Measurements from ENCODE around the gene GNE.
"Not testable (repeated sequence)": the region's sequence is repeated elsewhere in the genome, so short reads cannot be mapped to it uniquely, and the experiment has no call there.

The GNE gene

GRCh38 chr9:36191686-36192085, 66.6 kb downstream of the GNE start:
- Histone ChIP-seq H3K4me2 (peak overlapping the region; percentile 100), H3K9me3 (no peaks in the 10 kb centered on the region), H3K27me3 (no peaks in the 10 kb centered on the region), H3K4me3 (peak overlapping the region; percentile 90), H3K27ac (peak overlapping the region; percentile 95), H3K4me1 (peaks cover 55% of the 10 kb centered on the region), H4K20me1 (peaks cover 58% of the 10 kb centered on the region), H3K36me3 (peaks cover 27% of the 10 kb centered on the region), H3K9ac (peak overlapping the region; percentile 95)
- TF ChIP-seq Cebpa-rat (IDR thresholded peaks at IDR 0.05) = no peak

GRCh38 chr9:36191290-36191645, 67.0 kb downstream of the GNE start:
- H3K4me1 ChIP-seq = peaks cover 55% of the 10 kb centered on the region
- H3K9me3 ChIP-seq = no peaks in the 10 kb centered on the region
- peak overlapping the region; percentile 90 for H3K4me3 ChIP-seq
- H4K20me1 ChIP-seq = peaks cover 54% of the 10 kb centered on the region
- peaks cover 22% of the 10 kb centered on the region for H3K36me3 ChIP-seq
- H3K4me2 ChIP-seq = peak overlapping the region; percentile 100
- no peak for TF ChIP-seq Cebpa-rat (IDR thresholded peaks at IDR 0.05)
- H3K27ac ChIP-seq = peak overlapping the region; percentile 95
- peak overlapping the region; percentile 95 for H3K9ac ChIP-seq
- no peaks in the 10 kb centered on the region for H3K27me3 ChIP-seq

GRCh38 chr9:36190388-36191289, 67.6 kb downstream of the GNE start, which contains the start of gene CLTA:
Gene CLTA, plus strand, starts transcription at chr9:36190921. Its CDS starts 136 bp downstream, at chr9:36191057.
- TF ChIP-seq Cebpa-rat (IDR thresholded peaks at IDR 0.05) = no peak
- Histone ChIP-seq H3K27ac (peak within 1 kb of the TSS; percentile 95), H3K27me3 (no peaks in the 10 kb centered on the region), H3K4me1 (peaks cover 55% of the 10 kb centered on the region), H3K4me3 (peak within 1 kb of the TSS; percentile 90), H3K36me3 (peaks cover 16% of the 10 kb centered on the region), H3K9me3 (no peaks in the 10 kb centered on the region), H4K20me1 (peaks cover 48% of the 10 kb centered on the region), H3K4me2 (peak within 1 kb of the TSS; percentile 100), H3K9ac (peak within 1 kb of the TSS; percentile 95)

GRCh38 chr9:36189976-36190375, 68.3 kb downstream of the GNE start:
- peaks cover 10% of the 10 kb centered on the region for H3K36me3 ChIP-seq
- H4K20me1 ChIP-seq = peaks cover 41% of the 10 kb centered on the region
- H3K27me3 ChIP-seq = no peaks in the 10 kb centered on the region
- no peaks in the 10 kb centered on the region for H3K9me3 ChIP-seq
- peaks cover 54% of the 10 kb centered on the region for H3K4me1 ChIP-seq
- peak overlapping the region; percentile 100 for H3K4me2 ChIP-seq
- TF ChIP-seq Cebpa-rat (IDR thresholded peaks at IDR 0.05) = no peak
- peak overlapping the region; percentile 90 for H3K4me3 ChIP-seq
- H3K9ac ChIP-seq = peak overlapping the region; percentile 95
- H3K27ac ChIP-seq = peak overlapping the region; percentile 95

GRCh38 chr9:36188212-36188611, 70.0 kb downstream of the GNE start:
- Histone ChIP-seq H3K9ac (no peak overlapping the region), H3K4me3 (no peak overlapping the region), H3K9me3 (no peaks in the 10 kb centered on the region), H3K4me2 (no peak overlapping the region), H3K27ac (no peak overlapping the region), H3K4me1 (peaks cover 37% of the 10 kb centered on the region), H4K20me1 (peaks cover 23% of the 10 kb centered on the region), H3K36me3 (no peaks in the 10 kb centered on the region), H3K27me3 (no peaks in the 10 kb centered on the region)
- TF ChIP-seq Cebpa-rat (IDR thresholded peaks at IDR 0.05) = no peak

- no peak for TF ChIP-seq Cebpa-rat (IDR thresholded peaks at IDR 0.05)
- Histone ChIP-seq H3K4me2 (peak overlapping the region; percentile 24), H3K9ac (no peak overlapping the region)
Measured at GRCh38 chr9:36187414-36187813, 70.8 kb downstream of the GNE start.

GRCh38 chr9:36180243-36180642, 78.0 kb downstream of the GNE start:
- H3K36me3 ChIP-seq, H3K4me2 ChIP-seq, H3K9ac ChIP-seq, H3K27ac ChIP-seq, H4K20me1 ChIP-seq, H3K4me3 ChIP-seq, H3K27me3 ChIP-seq: not testable (repeated sequence)
- peaks cover 14% of the 10 kb centered on the region; the same call in 1 of the 2 replicates for H3K9me3 ChIP-seq
- H3K4me1 ChIP-seq = peaks cover 15% of the 10 kb centered on the region

More at GRCh38 chr9:36187414-36187813, 70.8 kb downstream of the GNE start:
- Histone ChIP-seq H3K27me3 (no peaks in the 10 kb centered on the region), H3K4me3 (no peak overlapping the region), H4K20me1 (peaks cover 15% of the 10 kb centered on the region), H3K27ac (no peak overlapping the region), H3K9me3 (no peaks in the 10 kb centered on the region), H3K4me1 (peaks cover 29% of the 10 kb centered on the region), H3K36me3 (no peaks in the 10 kb centered on the region)

- H3K36me3 ChIP-seq = no peaks in the 10 kb centered on the region
- H3K9ac ChIP-seq = no peak overlapping the region
- no peaks in the 10 kb centered on the region for H3K27me3 ChIP-seq
- no peak overlapping the region for H3K4me3 ChIP-seq
- TF ChIP-seq Cebpa-rat (IDR thresholded peaks at IDR 0.05) = no peak
- H3K27ac ChIP-seq = no peak overlapping the region
- H4K20me1 ChIP-seq = no peaks in the 10 kb centered on the region
- H3K4me2 ChIP-seq = no peak overlapping the region
- H3K9me3 ChIP-seq = peaks cover 14% of the 10 kb centered on the region; the same call in 1 of the 2 replicates
- H3K4me1 ChIP-seq = peaks cover 15% of the 10 kb centered on the region
Measured at GRCh38 chr9:36177571-36177970, 80.7 kb downstream of the GNE start.

GRCh38 chr9:36176496-36176895, 81.8 kb downstream of the GNE start:
- H3K36me3 ChIP-seq, H3K4me3 ChIP-seq, H3K9ac ChIP-seq, H3K27me3 ChIP-seq, H4K20me1 ChIP-seq, H3K4me2 ChIP-seq, H3K27ac ChIP-seq: not testable (repeated sequence)
- Histone ChIP-seq H3K9me3 (peaks cover 14% of the 10 kb centered on the region; the same call in 1 of the 2 replicates), H3K4me1 (peaks cover 15% of the 10 kb centered on the region)

- not testable (repeated sequence) for H3K9me3 ChIP-seq, H4K20me1 ChIP-seq, H3K4me3 ChIP-seq, H3K27ac ChIP-seq, H3K9ac ChIP-seq, H3K27me3 ChIP-seq, H3K36me3 ChIP-seq, H3K4me2 ChIP-seq
- peaks cover 15% of the 10 kb centered on the region for H3K4me1 ChIP-seq
Measured at GRCh38 chr9:36175209-36175608, 83.0 kb downstream of the GNE start.

All from BLaER1 (cell line).